ENCODE results near the gene USP36.
"Not testable (repeated sequence)": the region's sequence is repeated elsewhere in the genome, so short reads cannot be mapped to it uniquely, and the experiment has no call there.

USP36 gene

DNA sequence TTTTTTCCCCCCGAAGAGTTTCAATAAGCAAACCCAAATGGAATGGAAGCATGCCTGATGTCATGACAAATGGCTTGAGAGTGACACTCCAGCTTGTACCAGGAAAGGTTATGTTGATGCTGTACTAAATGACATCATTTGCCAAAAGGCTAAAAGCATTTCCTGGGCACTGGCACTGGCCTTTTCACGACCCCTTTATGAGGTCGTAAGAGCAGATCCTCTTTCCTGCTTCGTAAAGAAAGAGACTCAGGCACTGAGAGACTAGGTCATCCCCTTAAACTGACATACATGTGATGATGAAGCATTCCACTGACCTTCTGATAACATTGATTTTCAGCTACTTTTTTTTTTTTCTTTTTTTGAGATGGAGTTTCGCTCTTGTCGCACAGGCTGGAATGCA, 31.9 kb upstream of the USP36 start:
- in situ Hi-C loops (cut with HindIII; ENCODE audit: low sequenced_read_pairs): no loop called here
- H3K4me3 ChIP-seq (ENCODE audit: low read depth, low read length): no peak overlapping the region
- no peak for DNase-seq (ENCODE audit: low read depth)
- TF ChIP-seq, protein P1, sequence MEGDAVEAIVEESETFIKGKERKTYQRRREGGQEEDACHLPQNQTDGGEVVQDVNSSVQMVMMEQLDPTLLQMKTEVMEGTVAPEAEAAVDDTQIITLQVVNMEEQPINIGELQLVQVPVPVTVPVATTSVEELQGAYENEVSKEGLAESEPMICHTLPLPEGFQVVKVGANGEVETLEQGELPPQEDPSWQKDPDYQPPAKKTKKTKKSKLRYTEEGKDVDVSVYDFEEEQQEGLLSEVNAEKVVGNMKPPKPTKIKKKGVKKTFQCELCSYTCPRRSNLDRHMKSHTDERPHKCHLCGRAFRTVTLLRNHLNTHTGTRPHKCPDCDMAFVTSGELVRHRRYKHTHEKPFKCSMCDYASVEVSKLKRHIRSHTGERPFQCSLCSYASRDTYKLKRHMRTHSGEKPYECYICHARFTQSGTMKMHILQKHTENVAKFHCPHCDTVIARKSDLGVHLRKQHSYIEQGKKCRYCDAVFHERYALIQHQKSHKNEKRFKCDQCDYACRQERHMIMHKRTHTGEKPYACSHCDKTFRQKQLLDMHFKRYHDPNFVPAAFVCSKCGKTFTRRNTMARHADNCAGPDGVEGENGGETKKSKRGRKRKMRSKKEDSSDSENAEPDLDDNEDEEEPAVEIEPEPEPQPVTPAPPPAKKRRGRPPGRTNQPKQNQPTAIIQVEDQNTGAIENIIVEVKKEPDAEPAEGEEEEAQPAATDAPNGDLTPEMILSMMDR (IDR thresholded peaks at IDR 0.05; ENCODE audit: low read depth, low read length, missing control alignments): no peak

DNA sequence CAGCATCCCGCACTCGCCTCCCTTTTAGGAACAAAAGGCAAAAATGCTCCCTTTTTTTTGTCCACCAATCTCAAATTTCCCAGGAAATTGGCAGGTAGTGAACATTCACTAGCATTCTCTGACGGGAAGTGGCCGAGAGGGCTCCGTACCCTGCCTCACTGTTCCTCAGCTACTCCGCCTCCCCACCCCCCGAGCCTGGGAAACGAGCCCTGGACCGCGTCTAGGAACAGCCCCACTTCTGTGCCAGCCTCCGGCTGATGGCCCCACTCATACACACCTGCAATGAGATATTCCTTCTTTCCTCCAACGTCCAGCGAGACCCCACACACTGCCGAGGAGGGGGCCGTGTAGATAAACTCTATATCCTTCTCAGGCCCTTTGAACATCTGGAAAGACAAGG, 30.0 kb upstream of the USP36 start:
- TF ChIP-seq, protein P1 (IDR thresholded peaks at IDR 0.05; ENCODE audit: low read depth, low read length, missing control alignments): no peak
- DNase-seq (ENCODE audit: low read depth): no peak
- no peak overlapping the region for H3K4me3 ChIP-seq (ENCODE audit: low read depth, low read length)
- in situ Hi-C loops (cut with HindIII; ENCODE audit: low sequenced_read_pairs): no loop called here

DNA sequence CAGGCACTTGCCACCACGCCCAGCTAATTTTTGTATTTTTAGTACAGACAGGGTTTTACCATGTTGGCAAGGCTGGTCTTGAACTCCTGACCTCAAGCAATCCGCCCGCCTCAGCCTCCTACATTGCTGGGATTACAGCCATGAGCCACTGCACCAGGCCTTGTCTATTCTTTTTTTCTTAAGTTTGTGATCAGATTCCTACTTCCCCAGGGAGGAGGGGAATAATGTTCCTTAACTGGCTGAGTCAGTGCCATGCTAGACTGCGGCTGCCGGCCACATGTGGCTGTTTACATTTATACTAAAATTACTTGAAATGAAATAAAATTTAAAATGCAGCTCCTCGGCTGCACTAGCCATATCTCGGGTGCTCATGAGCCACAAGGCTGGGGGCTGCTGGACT, 27.8 kb upstream of the USP36 start:
- no peak overlapping the region for H3K4me3 ChIP-seq (ENCODE audit: low read depth, low read length)
- no peak for DNase-seq (ENCODE audit: low read depth)
- TF ChIP-seq, protein P1 (IDR thresholded peaks at IDR 0.05; ENCODE audit: low read depth, low read length, missing control alignments): no peak
- in situ Hi-C loops (cut with HindIII; ENCODE audit: low sequenced_read_pairs): no loop called here

DNA sequence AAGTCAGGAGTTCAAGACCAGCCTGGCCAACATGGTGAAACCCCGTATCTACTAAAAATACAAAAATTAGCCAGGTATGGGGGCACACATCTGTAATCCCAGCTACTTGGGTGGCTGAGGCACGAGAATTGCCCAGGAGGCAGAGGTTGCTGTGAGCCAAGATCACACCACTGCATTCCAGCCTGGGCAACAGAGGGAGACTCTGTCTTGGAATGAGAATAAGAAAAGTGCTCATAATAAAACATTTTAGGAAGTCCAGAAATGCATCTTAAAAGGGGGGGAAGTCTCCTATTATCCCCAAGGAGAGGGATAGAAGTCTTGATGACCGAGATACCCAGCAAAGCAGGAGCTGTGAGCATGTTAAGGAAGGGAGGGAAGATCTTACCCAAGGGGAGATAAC, 26.4 kb upstream of the USP36 start:
- H3K4me3 ChIP-seq (ENCODE audit: low read depth, low read length); in situ Hi-C loops (cut with HindIII; ENCODE audit: low sequenced_read_pairs); DNase-seq (ENCODE audit: low read depth): not testable (repeated sequence)

DNA sequence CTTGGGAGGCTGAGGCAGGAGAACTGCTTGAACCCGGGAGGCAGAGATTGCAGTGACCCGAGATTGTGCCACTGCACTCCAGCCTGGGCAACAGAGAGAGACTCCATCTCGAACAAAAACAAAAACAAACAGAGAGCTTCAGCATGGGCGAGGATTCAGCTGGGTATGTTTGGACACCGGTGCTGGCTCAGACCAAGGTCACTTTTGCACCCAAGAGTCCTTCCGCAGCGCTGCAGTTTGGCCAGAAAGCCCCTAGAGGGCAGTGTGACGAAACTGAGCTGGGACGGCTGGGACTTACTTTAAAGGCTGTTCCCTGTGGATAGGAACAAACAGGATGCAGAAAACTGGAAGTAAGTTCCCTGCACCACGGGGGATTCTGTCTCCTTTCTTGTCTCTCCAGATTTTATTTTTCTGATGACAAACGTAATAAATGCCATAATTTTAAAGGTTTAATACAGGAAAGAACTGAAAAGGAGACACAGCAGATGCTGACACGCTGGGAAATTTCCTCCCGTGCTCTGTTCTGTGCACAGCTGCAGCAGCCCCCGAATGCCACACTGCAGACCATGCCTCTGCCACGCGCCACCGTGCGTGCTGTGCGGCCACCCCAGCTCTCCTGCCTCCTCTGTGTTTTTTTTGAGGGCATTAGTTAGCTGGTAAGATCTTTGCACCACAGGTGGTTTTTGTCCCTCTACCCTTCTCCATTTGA, 25.2 kb upstream of the USP36 start:
- no peak overlapping the region for H3K4me3 ChIP-seq (ENCODE audit: low read depth, low read length)
- peak; percentile 48 for DNase-seq (ENCODE audit: low read depth)
- TF ChIP-seq, protein P1 (IDR thresholded peaks at IDR 0.05; ENCODE audit: low read depth, low read length, missing control alignments): peak; percentile 91
- in situ Hi-C loops (cut with HindIII; ENCODE audit: low sequenced_read_pairs): no loop called here

DNA sequence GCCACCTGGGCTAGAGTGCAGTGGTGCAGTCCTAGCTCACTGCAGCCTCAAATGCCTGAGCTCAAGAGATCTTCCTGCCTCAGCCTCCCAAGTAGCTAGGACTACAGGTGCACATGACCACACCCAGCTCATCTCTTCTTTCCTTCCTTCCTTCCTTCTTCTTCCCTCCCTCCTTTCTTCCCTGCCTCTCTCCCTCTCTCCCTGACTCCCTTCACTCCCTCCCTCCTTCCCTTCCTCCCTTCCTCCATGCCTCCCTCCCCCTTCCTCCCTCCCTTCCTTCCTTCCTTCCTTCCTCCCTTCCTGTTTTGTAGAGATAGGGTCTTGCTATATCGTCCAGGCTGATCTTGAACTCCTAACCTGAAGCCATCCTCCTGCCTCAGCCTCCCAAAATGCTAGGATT, 23.5 kb upstream of the USP36 start:
- no peak overlapping the region for H3K4me3 ChIP-seq (ENCODE audit: low read depth, low read length)
- TF ChIP-seq, protein P1 (IDR thresholded peaks at IDR 0.05; ENCODE audit: low read depth, low read length, missing control alignments): no peak
- DNase-seq (ENCODE audit: low read depth): no peak
- in situ Hi-C loops (cut with HindIII; ENCODE audit: low sequenced_read_pairs): no loop called here

DNA sequence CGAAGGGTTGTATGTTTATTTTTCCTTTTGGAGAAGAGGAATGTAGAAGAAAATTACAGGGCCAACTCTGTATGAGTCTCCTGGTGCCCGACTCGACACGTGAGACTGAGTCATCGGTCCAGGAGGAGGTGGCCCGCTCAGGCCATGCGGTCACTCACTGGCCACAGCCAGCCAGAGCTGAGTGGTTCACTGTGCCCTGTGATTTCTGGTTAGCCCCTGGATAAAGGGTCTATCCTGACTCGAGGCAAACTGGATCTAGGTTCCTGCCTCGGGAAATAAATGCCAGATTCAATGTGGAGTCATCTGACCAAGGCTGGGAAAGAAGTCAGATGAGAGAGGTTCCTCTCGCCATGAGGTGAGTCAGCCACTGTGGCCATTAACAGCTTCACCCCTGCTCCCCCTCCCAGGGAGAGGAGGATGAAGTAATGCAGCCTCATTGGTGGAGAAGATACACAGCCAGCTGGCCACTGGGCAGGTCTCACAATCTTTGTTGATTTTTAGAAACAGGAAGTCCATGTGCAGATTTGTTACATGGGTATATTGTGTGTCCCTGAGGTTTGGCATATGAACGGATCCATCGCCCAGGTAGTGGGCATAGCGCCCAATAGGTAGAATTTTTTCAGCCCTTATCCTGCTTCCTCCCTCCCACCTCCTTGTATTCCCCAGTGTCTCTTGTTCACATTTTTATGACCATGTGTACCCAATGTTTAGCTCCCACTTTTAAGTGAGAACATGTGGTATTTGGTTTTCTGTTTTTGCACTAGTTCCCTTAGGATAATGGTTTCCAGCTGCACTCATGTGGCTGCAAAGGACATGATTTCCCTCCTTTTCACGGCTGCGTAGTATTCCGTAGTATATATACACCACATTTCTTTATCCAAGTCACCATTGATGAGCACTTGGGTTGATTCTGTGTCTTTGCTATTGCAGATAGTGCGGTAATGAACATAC, 21.7 kb upstream of the USP36 start:
- peak; percentile 94 for DNase-seq (ENCODE audit: low read depth)
- in situ Hi-C loops (cut with HindIII; ENCODE audit: low sequenced_read_pairs): no loop called here
- TF ChIP-seq, protein P1 (IDR thresholded peaks at IDR 0.05; ENCODE audit: low read depth, low read length, missing control alignments): no peak
- peak overlapping the region; percentile 3 for H3K4me3 ChIP-seq (ENCODE audit: low read depth, low read length)
